ENCODE data around the gene SGPP2.

- no peak for TF ChIP-seq SPI1 (IDR thresholded peaks at IDR 0.05; ENCODE audit: low read depth, low read length)
- TF ChIP-seq POU2F2 (IDR thresholded peaks at IDR 0.05; ENCODE audit: low read depth, low read length), result no peak
- TF ChIP-seq POLR2AphosphoS5 (IDR thresholded peaks at IDR 0.05; ENCODE audit: low read depth, low read length), result peak; percentile 50
These were observed 589 bp upstream of the SGPP2 start for GRCh38 chr2:222423632-222424275.

Data from GM12891 (cell line).